ENCODE measurements around the gene PTPRG.

DNA sequence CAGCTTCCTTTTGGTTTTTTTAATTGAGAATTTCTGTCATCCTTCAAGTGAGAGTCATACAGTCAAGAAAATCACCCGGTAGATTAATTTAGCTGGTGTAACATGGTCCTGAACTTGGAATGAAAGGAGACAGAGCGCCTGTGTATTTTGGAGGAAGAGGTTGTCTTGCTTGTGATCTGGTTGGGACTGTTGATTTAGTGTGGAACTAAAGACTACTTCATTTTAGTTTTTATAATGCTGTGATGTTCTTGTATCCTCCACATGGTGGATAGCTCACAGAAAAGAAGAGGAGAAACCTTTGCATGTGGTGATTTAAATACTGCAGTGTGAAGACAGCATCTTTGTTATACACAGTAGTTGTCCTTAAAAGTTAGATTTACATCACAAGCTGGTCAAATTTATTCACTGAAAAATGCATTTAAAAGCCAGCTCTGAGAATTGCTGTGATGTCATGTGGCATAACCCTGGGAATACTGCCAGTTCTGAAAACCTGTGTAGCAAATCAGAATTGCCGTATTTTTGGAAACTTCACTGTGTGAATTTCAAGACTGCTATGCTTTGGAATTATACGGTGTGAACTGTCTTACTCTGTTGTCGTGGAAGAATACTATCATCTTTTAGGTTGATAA lies 268.5 kb downstream of the PTPRG start:
- TF ChIP-seq, protein P1, sequence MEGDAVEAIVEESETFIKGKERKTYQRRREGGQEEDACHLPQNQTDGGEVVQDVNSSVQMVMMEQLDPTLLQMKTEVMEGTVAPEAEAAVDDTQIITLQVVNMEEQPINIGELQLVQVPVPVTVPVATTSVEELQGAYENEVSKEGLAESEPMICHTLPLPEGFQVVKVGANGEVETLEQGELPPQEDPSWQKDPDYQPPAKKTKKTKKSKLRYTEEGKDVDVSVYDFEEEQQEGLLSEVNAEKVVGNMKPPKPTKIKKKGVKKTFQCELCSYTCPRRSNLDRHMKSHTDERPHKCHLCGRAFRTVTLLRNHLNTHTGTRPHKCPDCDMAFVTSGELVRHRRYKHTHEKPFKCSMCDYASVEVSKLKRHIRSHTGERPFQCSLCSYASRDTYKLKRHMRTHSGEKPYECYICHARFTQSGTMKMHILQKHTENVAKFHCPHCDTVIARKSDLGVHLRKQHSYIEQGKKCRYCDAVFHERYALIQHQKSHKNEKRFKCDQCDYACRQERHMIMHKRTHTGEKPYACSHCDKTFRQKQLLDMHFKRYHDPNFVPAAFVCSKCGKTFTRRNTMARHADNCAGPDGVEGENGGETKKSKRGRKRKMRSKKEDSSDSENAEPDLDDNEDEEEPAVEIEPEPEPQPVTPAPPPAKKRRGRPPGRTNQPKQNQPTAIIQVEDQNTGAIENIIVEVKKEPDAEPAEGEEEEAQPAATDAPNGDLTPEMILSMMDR (optimal IDR thresholded peaks at IDR 0.05 in 1 of 3, IDR thresholded peaks at IDR 0.05 in 1 of 3, conservative IDR thresholded peaks at IDR 0.05 in 1 of 3; ENCODE audit: extremely low read depth in 1 of 3, insufficient read depth in 2 of 3, low read length in 3 of 3): no peak
- TF ChIP-seq EZH2 (IDR thresholded peaks at IDR 0.05; ENCODE audit: low read length): no peak

Measured in keratinocyte (primary cell).